MCF 10A (cell line): ENCODE measurements around the gene GOLGA8K. TPM values are rescaled to one million over a fixed set of nuclear protein-coding genes. Genes with fewer than 3 reads are reported as not detected.
"Not testable (repeated sequence)": the region's sequence is repeated elsewhere in the genome, so short reads cannot be mapped to it uniquely, and the experiment has no call there.

Source experiments
- Bru-seq: library from RNA; stranded (reverse); fragments of 400-500 nt; gene quantifications from one replicate; lab custom pipeline; 2021; lab: Mats Ljungman, UMichigan
- BruChase-seq, 2 experiments: library from RNA; stranded (reverse); fragments of 400-500 nt; gene quantifications; one replicate each; lab custom pipeline; 2021; lab: Mats Ljungman, UMichigan
- BruUV-seq: library from RNA; stranded (reverse); fragments of 400-500 nt; replicated peaks from 2 replicates; lab custom pipeline; 2021; lab: Mats Ljungman, UMichigan
- CTCF ChIA-PET: fragments of 300-600 bp; sonication (Branson Sonifier 250); formaldehyde crosslinking; extraction: SDS; loops from one replicate; lab custom pipeline; 2021; ENCODE audit warnings: antibody characterized with exemption, inconsistent platforms; lab: Yijun Ruan, JAX
- POLR2A ChIA-PET: fragments of 300-600, 350-650 bp; sonication (Branson Sonifier 250); formaldehyde crosslinking; extraction: SDS; loops from one replicate; lab custom pipeline; 2020; ENCODE audit warnings: antibody characterized with exemption, inconsistent platforms; lab: Yijun Ruan, JAX
- DNase-seq: peaks from one replicate; pipeline ENCODE4 v3.0.0-alpha.2; 2018; ENCODE audit not compliant: unreplicated experiment
- H3K27ac Mint-ChIP-seq: one replicate; pipeline ENCODE4 v1.8.0; 2022; ENCODE audit warnings: mild to moderate bottlenecking, low read depth, mixed read lengths; ENCODE audit not compliant: unreplicated experiment
- H3K27me3 Mint-ChIP-seq: one replicate; pipeline ENCODE4 v1.8.0; 2022; ENCODE audit warnings: mixed read lengths; ENCODE audit not compliant: insufficient read depth, unreplicated experiment
- H3K36me3 Mint-ChIP-seq: one replicate; pipeline ENCODE4 v1.8.0; 2022; ENCODE audit warnings: mild to moderate bottlenecking, moderate library complexity, mixed read lengths; ENCODE audit not compliant: insufficient read depth, unreplicated experiment
- H3K4me1 Mint-ChIP-seq: one replicate; pipeline ENCODE4 v1.8.0; 2022; ENCODE audit warnings: mixed read lengths; ENCODE audit not compliant: insufficient read depth, unreplicated experiment
- H3K4me3 Mint-ChIP-seq: one replicate; pipeline ENCODE4 v1.8.0; 2022; ENCODE audit warnings: mild to moderate bottlenecking, moderate library complexity, mixed read lengths; ENCODE audit not compliant: unreplicated experiment
- H3K9me3 Mint-ChIP-seq: one replicate; pipeline ENCODE4 v1.8.0; 2022; ENCODE audit warnings: mixed read lengths; ENCODE audit not compliant: unreplicated experiment
- intact Hi-C: fragments of 100-400 bp; cut with micrococcal nuclease; formaldehyde crosslinking; loops from 2 replicates; pipeline ENCODE4 v1.14.1; 2022
- long read RNA-seq: library from polyadenylated mRNA; stranded (forward); transcript quantifications from one replicate; pipeline ENCODE4 v2.0.0, GENCODE V29; 2022
- total RNA-seq: library from RNA; stranded (reverse); gene quantifications from 2 replicates; pipeline ENCODE4 v1.2.3, GENCODE V29; 2022

Gene GOLGA8K
- total RNA-seq (not detected in 2 replicates), Bru-seq, nascent RNA (percentile 15 among the genes with signal in this experiment), BruChase-seq, experiment 1, labeled RNA remaining after a 6-hour chase (percentile 7 among the genes with signal in this experiment), BruChase-seq, experiment 2, labeled RNA remaining after a 2-hour chase (percentile 26 among the genes with signal in this experiment)
- long read RNA-seq: 0 reads

GRCh38 chr15:32403192-32403591, at the start of gene GOLGA8K:
GOLGA8K (minus strand) TSS chr15:32403292; CDS start chr15:32403194, 98 bp downstream.
- intact Hi-C loops, H3K36me3 Mint-ChIP-seq, H3K4me3 Mint-ChIP-seq, POLR2A ChIA-PET, DNase-seq, H3K27ac Mint-ChIP-seq, H3K9me3 Mint-ChIP-seq, CTCF ChIA-PET, H3K4me1 Mint-ChIP-seq, H3K27me3 Mint-ChIP-seq, BruUV-seq: not testable (repeated sequence)

- not testable (repeated sequence) for BruUV-seq
These were observed 37.4 kb upstream of the GOLGA8K start for GRCh38 chr15:32440445-32440977.

GRCh38 chr15:32434102-32434963, 31.2 kb upstream of the GOLGA8K start:
- DNase-seq, H3K36me3 Mint-ChIP-seq, POLR2A ChIA-PET, H3K27me3 Mint-ChIP-seq, intact Hi-C loops, CTCF ChIA-PET, H3K4me1 Mint-ChIP-seq, BruUV-seq, H3K4me3 Mint-ChIP-seq, H3K27ac Mint-ChIP-seq, H3K9me3 Mint-ChIP-seq: not testable (repeated sequence)

More at GRCh38 chr15:32440445-32440977, 37.4 kb upstream of the GOLGA8K start:
- H3K27me3 Mint-ChIP-seq, CTCF ChIA-PET, H3K36me3 Mint-ChIP-seq, H3K27ac Mint-ChIP-seq, H3K9me3 Mint-ChIP-seq, POLR2A ChIA-PET, H3K4me3 Mint-ChIP-seq, intact Hi-C loops, H3K4me1 Mint-ChIP-seq, DNase-seq: not testable (repeated sequence)

GRCh38 chr15:32427635-32428034, 24.5 kb upstream of the GOLGA8K start:
- H3K9me3 Mint-ChIP-seq, H3K4me3 Mint-ChIP-seq, H3K27ac Mint-ChIP-seq, DNase-seq, intact Hi-C loops, H3K27me3 Mint-ChIP-seq, H3K36me3 Mint-ChIP-seq, POLR2A ChIA-PET, CTCF ChIA-PET, H3K4me1 Mint-ChIP-seq, BruUV-seq: not testable (repeated sequence)

GRCh38 chr15:32426511-32426910, 23.4 kb upstream of the GOLGA8K start:
- H3K27me3 Mint-ChIP-seq, H3K4me3 Mint-ChIP-seq, H3K9me3 Mint-ChIP-seq, intact Hi-C loops, H3K27ac Mint-ChIP-seq, DNase-seq, BruUV-seq, POLR2A ChIA-PET, CTCF ChIA-PET, H3K4me1 Mint-ChIP-seq, H3K36me3 Mint-ChIP-seq: not testable (repeated sequence)

GRCh38 chr15:32407903-32408302, 4.8 kb upstream of the GOLGA8K start:
- BruUV-seq, intact Hi-C loops, H3K27me3 Mint-ChIP-seq, POLR2A ChIA-PET, DNase-seq, H3K36me3 Mint-ChIP-seq, H3K4me1 Mint-ChIP-seq, CTCF ChIA-PET, H3K9me3 Mint-ChIP-seq, H3K4me3 Mint-ChIP-seq, H3K27ac Mint-ChIP-seq: not testable (repeated sequence)

GRCh38 chr15:32396522-32396921, 6.6 kb downstream of the GOLGA8K start:
- H3K36me3 Mint-ChIP-seq, CTCF ChIA-PET, H3K4me3 Mint-ChIP-seq, H3K27ac Mint-ChIP-seq, H3K9me3 Mint-ChIP-seq, intact Hi-C loops, DNase-seq, H3K4me1 Mint-ChIP-seq, BruUV-seq, H3K27me3 Mint-ChIP-seq, POLR2A ChIA-PET: not testable (repeated sequence)

GRCh38 chr15:32394745-32395144, 8.3 kb downstream of the GOLGA8K start:
- H3K36me3 Mint-ChIP-seq, H3K9me3 Mint-ChIP-seq, DNase-seq, H3K4me3 Mint-ChIP-seq, CTCF ChIA-PET, intact Hi-C loops, H3K27me3 Mint-ChIP-seq, H3K27ac Mint-ChIP-seq, BruUV-seq, POLR2A ChIA-PET, H3K4me1 Mint-ChIP-seq: not testable (repeated sequence)

GRCh38 chr15:32388050-32388648, 14.9 kb downstream of the GOLGA8K start:
- CTCF ChIA-PET, H3K36me3 Mint-ChIP-seq, H3K27ac Mint-ChIP-seq, intact Hi-C loops, H3K9me3 Mint-ChIP-seq, POLR2A ChIA-PET, H3K4me3 Mint-ChIP-seq, DNase-seq, H3K4me1 Mint-ChIP-seq, H3K27me3 Mint-ChIP-seq, BruUV-seq: not testable (repeated sequence)
